ENCODE results near the gene FBXL19.
A peak's percentile ranks its signal among the peaks of the same experiment; 100 is the strongest.

Gene FBXL19

GRCh38 chr16:30947859-30948666 lies 24.7 kb downstream of the FBXL19 start:
- peak; percentile 46 for DNase-seq

- peak; percentile 67 for DNase-seq
Measured at GRCh38 chr16:30948667-30949649, 25.6 kb downstream of the FBXL19 start, which contains the start of gene ORAI3. TSS of gene ORAI3 (plus strand) at chr16:30949068. CDS start at chr16:30949290, 222 bp downstream.

- DNase-seq, result peak; percentile 27
Measured at GRCh38 chr16:30949650-30950515, 26.5 kb downstream of the FBXL19 start.

- DNase-seq, result no peak
Measured at GRCh38 chr16:30950516-30951065, 27.2 kb downstream of the FBXL19 start.

GRCh38 chr16:30951193-30951592 lies 27.8 kb downstream of the FBXL19 start:
- DNase-seq, result no peak

GRCh38 chr16:30951750-30952149 lies 28.4 kb downstream of the FBXL19 start:
- no peak for DNase-seq

GRCh38 chr16:30953111-30953510 lies 29.7 kb downstream of the FBXL19 start:
- no peak for DNase-seq

GRCh38 chr16:30953511-30954124 lies 30.2 kb downstream of the FBXL19 start:
- peak; percentile 63 for DNase-seq

GRCh38 chr16:30954993-30955392 lies 31.6 kb downstream of the FBXL19 start:
- no peak for DNase-seq

- DNase-seq, result peak; percentile 77
Measured at GRCh38 chr16:30956601-30957455, 33.5 kb downstream of the FBXL19 start.

GRCh38 chr16:30957456-30958174 lies 34.2 kb downstream of the FBXL19 start, which contains the start of gene SETD1A:
TSS of gene SETD1A (plus strand) at chr16:30957754. CDS start at chr16:30958732, 978 bp downstream.
- peak; percentile 96 for DNase-seq

- no peak for DNase-seq
Measured at GRCh38 chr16:30958175-30959079, 35.1 kb downstream of the FBXL19 start.

- no peak for DNase-seq
Measured at GRCh38 chr16:30961384-30961783, 38.0 kb downstream of the FBXL19 start.

- DNase-seq, result no peak
Measured at GRCh38 chr16:30963925-30964511, 40.6 kb downstream of the FBXL19 start.

GRCh38 chr16:30964574-30965226 lies 41.3 kb downstream of the FBXL19 start:
- no peak for DNase-seq

GRCh38 chr16:30965436-30965835 lies 42.1 kb downstream of the FBXL19 start:
- DNase-seq, result no peak

- DNase-seq, result no peak
Measured at GRCh38 chr16:30966033-30966619, 42.8 kb downstream of the FBXL19 start.
